ENCODE data around the gene THAP7. TPM values are rescaled to one million over a fixed set of nuclear protein-coding genes. Genes with fewer than 3 reads are reported as not detected.

The THAP7 gene
- total and polyA plus RNA-seq, 9 of the 15 experiments (the other 6 are each of a cell fraction or from before 2014, with no cell fraction given), result 7.9 to 263 (median 84.1) TPM

DNA sequence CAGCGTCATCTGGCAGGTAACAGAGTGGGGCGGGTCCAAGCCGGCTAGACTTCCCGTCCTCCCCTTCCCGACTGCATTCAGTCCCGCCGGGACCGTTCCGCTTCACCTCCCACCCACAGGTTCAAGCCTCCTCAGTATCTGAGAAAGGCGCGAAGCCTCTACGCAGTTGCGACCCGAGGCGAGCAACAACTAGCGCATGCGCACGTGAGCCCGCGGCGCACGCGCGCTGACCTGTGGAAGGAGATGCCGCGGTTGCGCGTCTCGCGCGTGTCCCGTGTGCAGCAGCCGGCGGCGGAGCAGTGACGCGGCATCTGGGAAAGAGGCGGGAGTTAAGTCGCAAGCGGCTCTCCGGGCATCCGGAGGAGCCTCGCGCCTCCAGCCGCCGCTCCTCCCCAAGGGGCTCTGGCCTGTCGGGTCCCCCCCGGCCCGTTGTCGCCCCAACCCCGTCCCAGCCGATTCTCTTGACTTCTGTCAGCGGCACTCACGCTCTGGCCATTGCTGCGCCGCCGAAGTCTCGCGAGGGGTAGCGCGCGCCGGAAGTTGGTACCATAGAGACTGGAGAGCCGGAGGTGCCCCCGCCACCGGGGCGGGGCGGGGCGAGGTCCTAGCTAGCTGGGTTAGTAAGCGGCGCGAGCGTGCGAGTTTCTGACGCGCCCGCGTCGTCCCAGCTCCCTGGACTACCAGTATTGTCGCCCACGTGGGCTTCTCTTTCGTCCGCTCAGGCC lies at the start of gene THAP7 (continued):
- TF ChIP-seq, protein P1, sequence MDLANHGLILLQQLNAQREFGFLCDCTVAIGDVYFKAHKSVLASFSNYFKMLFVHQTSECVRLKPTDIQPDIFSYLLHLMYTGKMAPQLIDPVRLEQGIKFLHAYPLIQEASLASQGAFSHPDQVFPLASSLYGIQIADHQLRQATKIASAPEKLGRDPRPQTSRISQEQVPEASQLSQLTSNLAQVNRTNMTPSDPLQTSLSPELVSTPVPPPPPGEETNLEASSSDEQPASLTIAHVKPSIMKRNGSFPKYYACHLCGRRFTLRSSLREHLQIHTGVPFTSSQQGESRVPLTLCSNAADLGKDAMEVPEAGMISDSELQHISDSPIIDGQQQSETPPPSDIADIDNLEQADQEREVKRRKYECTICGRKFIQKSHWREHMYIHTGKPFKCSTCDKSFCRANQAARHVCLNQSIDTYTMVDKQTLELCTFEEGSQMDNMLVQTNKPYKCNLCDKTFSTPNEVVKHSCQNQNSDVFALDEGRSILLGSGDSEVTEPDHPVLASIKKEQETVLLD (IDR thresholded peaks at IDR 0.05), result no peak
- TF ChIP-seq, protein P2, sequence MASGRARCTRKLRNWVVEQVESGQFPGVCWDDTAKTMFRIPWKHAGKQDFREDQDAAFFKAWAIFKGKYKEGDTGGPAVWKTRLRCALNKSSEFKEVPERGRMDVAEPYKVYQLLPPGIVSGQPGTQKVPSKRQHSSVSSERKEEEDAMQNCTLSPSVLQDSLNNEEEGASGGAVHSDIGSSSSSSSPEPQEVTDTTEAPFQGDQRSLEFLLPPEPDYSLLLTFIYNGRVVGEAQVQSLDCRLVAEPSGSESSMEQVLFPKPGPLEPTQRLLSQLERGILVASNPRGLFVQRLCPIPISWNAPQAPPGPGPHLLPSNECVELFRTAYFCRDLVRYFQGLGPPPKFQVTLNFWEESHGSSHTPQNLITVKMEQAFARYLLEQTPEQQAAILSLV (tag; IDR thresholded peaks at IDR 0.05), result no peak
- no peak for TF ChIP-seq ESRRB (CRISPR knock-in tag; IDR thresholded peaks at IDR 0.05; ENCODE audit: borderline replicate concordance)
- peak; percentile 77 for TF ChIP-seq ZNF134 (CRISPR knock-in tag; conservative IDR thresholded peaks at IDR 0.05)
- peak; percentile 65 for TF ChIP-seq NFXL1 (CRISPR knock-in tag; IDR thresholded peaks at IDR 0.05)
- peak; percentile 42 for TF ChIP-seq JUNB (CRISPR knock-in tag; conservative IDR thresholded peaks at IDR 0.05)
- no peak for TF ChIP-seq MEIS2 (IDR thresholded peaks at IDR 0.05; ENCODE audit: partially characterized antibody)
- TF ChIP-seq, protein P3, sequence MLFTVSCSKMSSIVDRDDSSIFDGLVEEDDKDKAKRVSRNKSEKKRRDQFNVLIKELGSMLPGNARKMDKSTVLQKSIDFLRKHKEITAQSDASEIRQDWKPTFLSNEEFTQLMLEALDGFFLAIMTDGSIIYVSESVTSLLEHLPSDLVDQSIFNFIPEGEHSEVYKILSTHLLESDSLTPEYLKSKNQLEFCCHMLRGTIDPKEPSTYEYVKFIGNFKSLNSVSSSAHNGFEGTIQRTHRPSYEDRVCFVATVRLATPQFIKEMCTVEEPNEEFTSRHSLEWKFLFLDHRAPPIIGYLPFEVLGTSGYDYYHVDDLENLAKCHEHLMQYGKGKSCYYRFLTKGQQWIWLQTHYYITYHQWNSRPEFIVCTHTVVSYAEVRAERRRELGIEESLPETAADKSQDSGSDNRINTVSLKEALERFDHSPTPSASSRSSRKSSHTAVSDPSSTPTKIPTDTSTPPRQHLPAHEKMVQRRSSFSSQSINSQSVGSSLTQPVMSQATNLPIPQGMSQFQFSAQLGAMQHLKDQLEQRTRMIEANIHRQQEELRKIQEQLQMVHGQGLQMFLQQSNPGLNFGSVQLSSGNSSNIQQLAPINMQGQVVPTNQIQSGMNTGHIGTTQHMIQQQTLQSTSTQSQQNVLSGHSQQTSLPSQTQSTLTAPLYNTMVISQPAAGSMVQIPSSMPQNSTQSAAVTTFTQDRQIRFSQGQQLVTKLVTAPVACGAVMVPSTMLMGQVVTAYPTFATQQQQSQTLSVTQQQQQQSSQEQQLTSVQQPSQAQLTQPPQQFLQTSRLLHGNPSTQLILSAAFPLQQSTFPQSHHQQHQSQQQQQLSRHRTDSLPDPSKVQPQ (CRISPR knock-in tag; IDR thresholded peaks at IDR 0.05; ENCODE audit: borderline replicate concordance), result peak; percentile 88; the same call in 1 of the 2 replicates
- TF ChIP-seq, protein P4, sequence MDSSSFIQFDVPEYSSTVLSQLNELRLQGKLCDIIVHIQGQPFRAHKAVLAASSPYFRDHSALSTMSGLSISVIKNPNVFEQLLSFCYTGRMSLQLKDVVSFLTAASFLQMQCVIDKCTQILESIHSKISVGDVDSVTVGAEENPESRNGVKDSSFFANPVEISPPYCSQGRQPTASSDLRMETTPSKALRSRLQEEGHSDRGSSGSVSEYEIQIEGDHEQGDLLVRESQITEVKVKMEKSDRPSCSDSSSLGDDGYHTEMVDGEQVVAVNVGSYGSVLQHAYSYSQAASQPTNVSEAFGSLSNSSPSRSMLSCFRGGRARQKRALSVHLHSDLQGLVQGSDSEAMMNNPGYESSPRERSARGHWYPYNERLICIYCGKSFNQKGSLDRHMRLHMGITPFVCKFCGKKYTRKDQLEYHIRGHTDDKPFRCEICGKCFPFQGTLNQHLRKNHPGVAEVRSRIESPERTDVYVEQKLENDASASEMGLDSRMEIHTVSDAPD (CRISPR knock-in tag; IDR thresholded peaks at IDR 0.05), result no peak
- no peak for TF ChIP-seq HNRNPH1 (optimal IDR thresholded peaks at IDR 0.05; ENCODE audit: low read depth, low read length)
- no peak for TF ChIP-seq HLTF (IDR thresholded peaks at IDR 0.05)
- peak; percentile 23; the same call in 1 of the 2 replicates for TF ChIP-seq ZNF586 (CRISPR knock-in tag; conservative IDR thresholded peaks at IDR 0.05)
- TF ChIP-seq NONO (IDR thresholded peaks at IDR 0.05; ENCODE audit: low read depth in 2 of 2, low read length in 1 of 2), result no peak
- peak; percentile 87; the same call in 1 of the 2 replicates for TF ChIP-seq BRD4 (IDR thresholded peaks at IDR 0.05)
- TF ChIP-seq, protein P5, sequence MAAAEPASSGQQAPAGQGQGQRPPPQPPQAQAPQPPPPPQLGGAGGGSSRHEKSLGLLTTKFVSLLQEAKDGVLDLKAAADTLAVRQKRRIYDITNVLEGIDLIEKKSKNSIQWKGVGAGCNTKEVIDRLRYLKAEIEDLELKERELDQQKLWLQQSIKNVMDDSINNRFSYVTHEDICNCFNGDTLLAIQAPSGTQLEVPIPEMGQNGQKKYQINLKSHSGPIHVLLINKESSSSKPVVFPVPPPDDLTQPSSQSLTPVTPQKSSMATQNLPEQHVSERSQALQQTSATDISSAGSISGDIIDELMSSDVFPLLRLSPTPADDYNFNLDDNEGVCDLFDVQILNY (CRISPR knock-in tag; IDR thresholded peaks at IDR 0.05), result no peak
- TF ChIP-seq KLF1 (tag; IDR thresholded peaks at IDR 0.05), result peak; percentile 99
- TF ChIP-seq POLR2A (conservative IDR thresholded peaks at IDR 0.05), result no peak
- no peak for TF ChIP-seq ARID1B (IDR thresholded peaks at IDR 0.05)
- TF ChIP-seq, protein P6, sequence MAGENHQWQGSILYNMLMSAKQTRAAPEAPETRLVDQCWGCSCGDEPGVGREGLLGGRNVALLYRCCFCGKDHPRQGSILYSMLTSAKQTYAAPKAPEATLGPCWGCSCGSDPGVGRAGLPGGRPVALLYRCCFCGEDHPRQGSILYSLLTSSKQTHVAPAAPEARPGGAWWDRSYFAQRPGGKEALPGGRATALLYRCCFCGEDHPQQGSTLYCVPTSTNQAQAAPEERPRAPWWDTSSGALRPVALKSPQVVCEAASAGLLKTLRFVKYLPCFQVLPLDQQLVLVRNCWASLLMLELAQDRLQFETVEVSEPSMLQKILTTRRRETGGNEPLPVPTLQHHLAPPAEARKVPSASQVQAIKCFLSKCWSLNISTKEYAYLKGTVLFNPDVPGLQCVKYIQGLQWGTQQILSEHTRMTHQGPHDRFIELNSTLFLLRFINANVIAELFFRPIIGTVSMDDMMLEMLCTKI (IDR thresholded peaks at IDR 0.05; ENCODE audit: partially characterized antibody), result no peak
- no peak for TF ChIP-seq KAT7 (CRISPR knock-in tag; IDR thresholded peaks at IDR 0.05; ENCODE audit: borderline replicate concordance)
